ENCODE data around the gene HRCT1. TPM values are rescaled to one million over a fixed set of nuclear protein-coding genes. Genes with fewer than 3 reads are reported as not detected.

HRCT1 gene
- total RNA-seq, 1 donor from 2014 or later: 6.2 TPM

DNA sequence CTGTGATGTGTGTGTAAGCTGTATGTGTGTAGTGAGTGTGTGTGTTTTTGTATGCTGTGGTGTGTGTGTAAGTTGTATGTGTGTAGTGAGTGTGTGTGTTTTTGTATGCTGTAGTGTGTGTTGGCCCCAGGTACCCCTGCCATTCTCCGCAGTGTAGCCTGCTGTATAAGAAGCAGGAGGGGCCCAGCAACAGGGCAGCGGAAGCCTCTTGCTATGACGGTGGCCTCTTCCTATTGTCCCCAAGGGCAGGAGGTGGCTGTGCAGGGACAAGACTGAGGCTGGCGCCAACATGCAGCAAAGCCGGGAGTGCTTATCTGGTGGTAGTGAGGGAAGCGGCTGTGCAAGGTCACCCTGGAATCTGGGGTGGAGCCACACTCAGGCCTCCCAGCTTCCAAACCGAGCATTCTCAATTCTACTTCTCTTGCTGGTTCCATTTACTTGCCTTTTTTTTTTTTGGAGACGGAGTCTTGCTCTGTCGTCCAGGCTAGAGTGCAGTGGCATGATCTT is 8.4 kb downstream of the HRCT1 start:
- DNase-seq: peak; percentile 84
- no peaks in the 10 kb centered on the region for H3K36me3 ChIP-seq
- H3K4me1 ChIP-seq: peaks cover 88% of the 10 kb centered on the region
- H3K9me3 ChIP-seq (replicated peaks): no peaks in the 10 kb centered on the region
- H3K27me3 ChIP-seq (ENCODE audit: low read depth): no peaks in the 10 kb centered on the region
- intact Hi-C loops (cut with micrococcal nuclease): no loop called here
- H3K27ac ChIP-seq (replicated peaks): peak overlapping the region; percentile 89
- H3K4me3 ChIP-seq: no peak overlapping the region
- TF ChIP-seq, protein P1, sequence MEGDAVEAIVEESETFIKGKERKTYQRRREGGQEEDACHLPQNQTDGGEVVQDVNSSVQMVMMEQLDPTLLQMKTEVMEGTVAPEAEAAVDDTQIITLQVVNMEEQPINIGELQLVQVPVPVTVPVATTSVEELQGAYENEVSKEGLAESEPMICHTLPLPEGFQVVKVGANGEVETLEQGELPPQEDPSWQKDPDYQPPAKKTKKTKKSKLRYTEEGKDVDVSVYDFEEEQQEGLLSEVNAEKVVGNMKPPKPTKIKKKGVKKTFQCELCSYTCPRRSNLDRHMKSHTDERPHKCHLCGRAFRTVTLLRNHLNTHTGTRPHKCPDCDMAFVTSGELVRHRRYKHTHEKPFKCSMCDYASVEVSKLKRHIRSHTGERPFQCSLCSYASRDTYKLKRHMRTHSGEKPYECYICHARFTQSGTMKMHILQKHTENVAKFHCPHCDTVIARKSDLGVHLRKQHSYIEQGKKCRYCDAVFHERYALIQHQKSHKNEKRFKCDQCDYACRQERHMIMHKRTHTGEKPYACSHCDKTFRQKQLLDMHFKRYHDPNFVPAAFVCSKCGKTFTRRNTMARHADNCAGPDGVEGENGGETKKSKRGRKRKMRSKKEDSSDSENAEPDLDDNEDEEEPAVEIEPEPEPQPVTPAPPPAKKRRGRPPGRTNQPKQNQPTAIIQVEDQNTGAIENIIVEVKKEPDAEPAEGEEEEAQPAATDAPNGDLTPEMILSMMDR (IDR thresholded peaks at IDR 0.05; ENCODE audit: borderline replicate concordance): no peak

DNA sequence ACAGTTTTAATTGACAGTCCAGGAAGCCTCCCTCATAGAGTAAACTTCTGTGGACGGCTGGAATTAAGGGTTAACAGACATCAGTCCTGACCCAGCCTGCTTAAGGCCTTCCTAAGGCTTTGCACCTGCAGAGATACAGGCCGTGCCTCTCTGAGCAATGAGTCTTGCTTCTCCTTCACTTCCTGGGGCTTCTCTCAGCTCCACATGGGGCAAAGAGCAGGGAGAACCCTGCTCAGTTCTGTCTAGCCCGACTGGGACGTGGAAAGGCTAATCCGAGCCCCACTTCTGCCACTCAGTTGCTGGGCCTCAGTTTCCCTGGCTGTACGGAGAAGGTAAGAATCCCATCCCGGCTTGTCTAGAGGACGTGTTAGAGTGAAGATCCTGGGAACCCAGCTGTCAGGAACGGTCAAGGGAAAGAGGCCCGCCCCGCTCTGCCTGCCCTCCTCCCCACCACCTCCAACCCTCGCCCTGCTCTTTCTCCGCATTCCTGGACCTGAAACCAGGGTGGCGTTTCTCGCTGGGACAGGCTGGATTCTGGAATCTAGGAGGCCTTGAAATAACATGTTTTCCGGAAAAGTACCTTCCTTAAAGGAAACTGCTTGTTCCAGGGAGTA is 9.8 kb downstream of the HRCT1 start:
- peak overlapping the region; percentile 89 for H3K27ac ChIP-seq (replicated peaks)
- peak; percentile 42 for DNase-seq
- intact Hi-C loops (cut with micrococcal nuclease): no loop called here

DNA sequence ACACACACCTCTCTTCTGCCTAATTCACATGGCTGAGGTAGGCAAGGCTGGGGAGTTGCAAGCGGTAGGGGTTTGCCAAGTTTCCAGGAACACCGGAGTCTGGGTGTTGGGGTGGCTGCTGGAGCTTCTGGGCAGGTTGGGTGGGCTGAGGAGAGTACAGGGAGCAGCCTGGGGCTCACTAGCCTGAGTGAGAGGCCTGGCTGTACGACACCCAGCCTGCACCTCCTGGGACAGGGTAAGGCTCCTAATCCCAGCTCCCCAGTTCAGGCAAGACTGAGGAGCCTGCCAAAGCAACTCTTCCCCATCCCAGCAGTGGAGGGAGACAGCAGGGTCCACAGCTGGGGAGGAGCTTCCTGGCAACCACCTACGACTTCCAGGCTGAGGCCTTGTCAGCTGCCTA is 11.3 kb downstream of the HRCT1 start:
- H3K4me1 ChIP-seq: peaks cover 85% of the 10 kb centered on the region
- no peak for DNase-seq
- intact Hi-C loops (cut with micrococcal nuclease): no loop called here
- H3K27me3 ChIP-seq (ENCODE audit: low read depth): no peaks in the 10 kb centered on the region
- no peaks in the 10 kb centered on the region for H3K36me3 ChIP-seq
- no peaks in the 10 kb centered on the region for H3K9me3 ChIP-seq (replicated peaks)
- peak overlapping the region; percentile 89 for H3K27ac ChIP-seq (replicated peaks)
- no peak overlapping the region for H3K4me3 ChIP-seq
- TF ChIP-seq, protein P1 (IDR thresholded peaks at IDR 0.05; ENCODE audit: borderline replicate concordance): no peak

More for the DNA sequence above, 9.8 kb downstream of the HRCT1 start:
- Histone ChIP-seq H3K27me3 (ENCODE audit: low read depth) (no peaks in the 10 kb centered on the region), H3K4me1 (peaks cover 88% of the 10 kb centered on the region), H3K9me3 (replicated peaks) (no peaks in the 10 kb centered on the region), H3K4me3 (no peak overlapping the region), H3K36me3 (no peaks in the 10 kb centered on the region)
- TF ChIP-seq, protein P1 (IDR thresholded peaks at IDR 0.05; ENCODE audit: borderline replicate concordance): no peak

DNA sequence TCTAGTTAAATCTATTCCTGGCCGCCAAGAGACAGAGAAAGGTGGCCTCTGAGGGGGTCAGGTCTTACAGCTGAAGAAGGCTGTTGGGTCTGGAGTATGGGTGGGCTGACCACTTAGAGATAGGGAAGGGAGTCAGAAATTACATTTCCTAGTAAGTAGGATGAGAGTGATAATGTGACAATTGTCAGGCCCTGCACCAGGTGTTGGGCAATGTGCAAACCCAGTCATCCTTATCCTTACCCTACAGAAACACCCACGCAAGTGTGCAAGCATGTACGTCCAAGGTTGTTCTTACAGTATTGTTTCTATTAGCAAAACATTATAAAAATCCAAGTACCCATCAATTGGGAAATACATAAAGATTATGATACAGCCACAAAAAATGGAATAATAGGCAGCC is 12.8 kb downstream of the HRCT1 start:
- Histone ChIP-seq H3K36me3 (no peaks in the 10 kb centered on the region), H3K27ac (replicated peaks) (peak overlapping the region; percentile 89), H3K27me3 (ENCODE audit: low read depth) (no peaks in the 10 kb centered on the region), H3K4me3 (no peak overlapping the region), H3K9me3 (replicated peaks) (no peaks in the 10 kb centered on the region), H3K4me1 (peaks cover 91% of the 10 kb centered on the region)
- intact Hi-C loops (cut with micrococcal nuclease): no loop called here
- TF ChIP-seq, protein P1 (IDR thresholded peaks at IDR 0.05; ENCODE audit: borderline replicate concordance): no peak
- DNase-seq: no peak

DNA sequence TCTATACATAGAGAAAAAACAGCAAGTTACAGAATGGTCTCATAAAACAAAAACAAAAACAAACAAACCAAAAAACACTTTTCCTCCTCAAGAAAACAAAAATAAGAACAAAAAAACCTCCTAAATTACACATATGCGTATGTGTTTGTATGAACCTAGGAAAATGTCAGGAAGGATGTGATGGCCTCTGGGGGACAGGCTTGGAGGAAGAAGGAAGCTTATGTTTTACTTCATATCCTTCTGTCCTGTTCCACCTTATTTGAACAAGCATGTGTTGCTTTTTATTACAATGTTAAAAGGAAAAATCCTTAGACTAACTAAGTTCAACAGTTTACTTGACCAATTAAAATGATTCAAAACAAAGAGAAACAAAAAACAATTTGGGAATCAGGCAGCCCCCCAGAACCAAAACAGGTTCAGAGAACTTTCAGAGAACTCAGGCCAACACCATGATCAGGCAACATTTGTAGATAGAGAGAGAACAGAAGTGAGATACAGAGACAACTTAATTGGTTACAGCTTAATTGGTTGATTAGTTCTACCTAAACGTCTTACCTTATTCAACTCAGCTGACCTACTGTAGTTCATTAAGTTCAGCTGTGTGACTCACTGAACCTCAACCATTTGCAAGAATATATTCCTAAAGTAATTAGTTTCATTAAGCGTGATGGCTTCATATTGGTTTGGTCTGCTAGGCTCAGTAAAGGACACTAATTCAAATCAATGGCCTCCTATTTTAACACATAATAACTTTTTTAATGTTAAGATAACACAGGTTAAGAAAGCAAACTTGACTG is 13.4 kb downstream of the HRCT1 start:
- Histone ChIP-seq H3K27ac (replicated peaks) (peak overlapping the region; percentile 89), H3K9me3 (replicated peaks) (no peaks in the 10 kb centered on the region), H3K36me3 (no peaks in the 10 kb centered on the region), H3K27me3 (ENCODE audit: low read depth) (no peaks in the 10 kb centered on the region), H3K4me3 (no peak overlapping the region), H3K4me1 (peaks cover 94% of the 10 kb centered on the region)
- DNase-seq: no peak
- intact Hi-C loops (cut with micrococcal nuclease): no loop called here
- TF ChIP-seq, protein P1 (IDR thresholded peaks at IDR 0.05; ENCODE audit: borderline replicate concordance): no peak

Data from left ventricle myocardium inferior (tissue), 1 donor.